ENCODE results near the gene ZMYND10.

DNA sequence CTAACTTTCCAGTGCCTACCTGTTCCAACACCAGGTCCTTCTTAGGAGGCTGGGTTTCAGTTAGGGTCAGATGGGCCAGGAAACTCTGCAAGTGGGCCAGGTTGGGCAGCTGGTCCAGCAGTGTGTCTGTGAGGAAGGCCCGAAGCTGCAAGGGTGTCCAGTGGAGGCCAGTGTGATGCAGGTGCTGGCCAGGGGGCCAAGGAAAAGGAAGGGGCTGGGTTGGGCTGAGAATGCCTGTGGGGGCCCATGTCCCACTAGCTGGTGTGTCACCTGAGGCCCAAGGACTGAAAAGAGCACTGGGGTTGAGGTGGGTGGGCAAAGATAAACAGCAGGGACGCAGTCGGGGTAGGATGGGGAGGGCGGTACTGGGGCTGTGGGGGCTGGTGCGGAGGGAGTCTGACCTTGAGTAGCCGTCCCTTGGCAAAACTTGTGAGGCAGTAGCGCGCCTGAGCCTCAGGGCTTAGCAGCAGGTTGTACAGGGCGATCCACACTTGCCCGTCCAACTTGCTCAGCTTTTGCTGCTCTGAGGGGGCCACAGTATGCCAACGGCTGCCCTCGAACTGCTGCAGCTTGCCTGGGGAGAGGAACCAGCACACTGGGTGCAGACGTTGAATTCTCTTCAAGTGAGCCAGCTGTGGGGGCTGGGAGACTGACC lies 3.4 kb downstream of the ZMYND10 start:
- TF ChIP-seq, protein P1, sequence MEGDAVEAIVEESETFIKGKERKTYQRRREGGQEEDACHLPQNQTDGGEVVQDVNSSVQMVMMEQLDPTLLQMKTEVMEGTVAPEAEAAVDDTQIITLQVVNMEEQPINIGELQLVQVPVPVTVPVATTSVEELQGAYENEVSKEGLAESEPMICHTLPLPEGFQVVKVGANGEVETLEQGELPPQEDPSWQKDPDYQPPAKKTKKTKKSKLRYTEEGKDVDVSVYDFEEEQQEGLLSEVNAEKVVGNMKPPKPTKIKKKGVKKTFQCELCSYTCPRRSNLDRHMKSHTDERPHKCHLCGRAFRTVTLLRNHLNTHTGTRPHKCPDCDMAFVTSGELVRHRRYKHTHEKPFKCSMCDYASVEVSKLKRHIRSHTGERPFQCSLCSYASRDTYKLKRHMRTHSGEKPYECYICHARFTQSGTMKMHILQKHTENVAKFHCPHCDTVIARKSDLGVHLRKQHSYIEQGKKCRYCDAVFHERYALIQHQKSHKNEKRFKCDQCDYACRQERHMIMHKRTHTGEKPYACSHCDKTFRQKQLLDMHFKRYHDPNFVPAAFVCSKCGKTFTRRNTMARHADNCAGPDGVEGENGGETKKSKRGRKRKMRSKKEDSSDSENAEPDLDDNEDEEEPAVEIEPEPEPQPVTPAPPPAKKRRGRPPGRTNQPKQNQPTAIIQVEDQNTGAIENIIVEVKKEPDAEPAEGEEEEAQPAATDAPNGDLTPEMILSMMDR (conservative IDR thresholded peaks at IDR 0.05 in 1 of 2, IDR thresholded peaks at IDR 0.05 in 1 of 2; ENCODE audit: low read depth in 1 of 2, low read length in 2 of 2) = no peak
- TF ChIP-seq EZH2 (IDR thresholded peaks at IDR 0.05; ENCODE audit: low read length, missing control alignments) = no peak
